NB4 (cell line): ENCODE results near the gene CHSY1.

ENCODE experiments used
- DNase-seq: peaks from one replicate; pipeline ENCODE4 v3.0.0; 2010; ENCODE audit warnings: low read depth
- H3K4me3 ChIP-seq: one replicate; pipeline ENCODE4 v1.5.1; 2011; ENCODE audit warnings: mild to moderate bottlenecking, low read depth, low read length, moderate library complexity
- MAX ChIP-seq: IDR thresholded peaks from 2 replicates; pipeline ENCODE4 v1.6.1; 2011; ENCODE audit warnings: low read depth, low read length
- MYC ChIP-seq: IDR thresholded peaks from 2 replicates; pipeline ENCODE4 v1.6.1; 2011; ENCODE audit warnings: low read depth, low read length
- POLR2A ChIP-seq: IDR thresholded peaks from 2 replicates; pipeline ENCODE4 v1.6.1; 2011; ENCODE audit warnings: mild to moderate bottlenecking; ENCODE audit not compliant: insufficient read length; ENCODE audit errors: extremely low read depth
- TF ChIP-seq, protein P1 (sequence below): IDR thresholded peaks from one replicate; pipeline ENCODE4 v1.5.1; 2012; ENCODE audit warnings: low read depth, low read length

CHSY1 gene

GRCh38 chr15:101213570-101213969 is 38.3 kb downstream of the CHSY1 start:
- TF ChIP-seq MAX (no peak), MYC (no peak), POLR2A (no peak)
- TF ChIP-seq, protein P1, sequence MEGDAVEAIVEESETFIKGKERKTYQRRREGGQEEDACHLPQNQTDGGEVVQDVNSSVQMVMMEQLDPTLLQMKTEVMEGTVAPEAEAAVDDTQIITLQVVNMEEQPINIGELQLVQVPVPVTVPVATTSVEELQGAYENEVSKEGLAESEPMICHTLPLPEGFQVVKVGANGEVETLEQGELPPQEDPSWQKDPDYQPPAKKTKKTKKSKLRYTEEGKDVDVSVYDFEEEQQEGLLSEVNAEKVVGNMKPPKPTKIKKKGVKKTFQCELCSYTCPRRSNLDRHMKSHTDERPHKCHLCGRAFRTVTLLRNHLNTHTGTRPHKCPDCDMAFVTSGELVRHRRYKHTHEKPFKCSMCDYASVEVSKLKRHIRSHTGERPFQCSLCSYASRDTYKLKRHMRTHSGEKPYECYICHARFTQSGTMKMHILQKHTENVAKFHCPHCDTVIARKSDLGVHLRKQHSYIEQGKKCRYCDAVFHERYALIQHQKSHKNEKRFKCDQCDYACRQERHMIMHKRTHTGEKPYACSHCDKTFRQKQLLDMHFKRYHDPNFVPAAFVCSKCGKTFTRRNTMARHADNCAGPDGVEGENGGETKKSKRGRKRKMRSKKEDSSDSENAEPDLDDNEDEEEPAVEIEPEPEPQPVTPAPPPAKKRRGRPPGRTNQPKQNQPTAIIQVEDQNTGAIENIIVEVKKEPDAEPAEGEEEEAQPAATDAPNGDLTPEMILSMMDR = no peak
- no peak overlapping the region for H3K4me3 ChIP-seq
- no peak for DNase-seq

GRCh38 chr15:101213147-101213546 is 38.7 kb downstream of the CHSY1 start:
- DNase-seq = no peak
- TF ChIP-seq MYC (no peak), MAX (no peak), POLR2A (no peak)
- TF ChIP-seq, protein P1 = no peak
- no peak overlapping the region for H3K4me3 ChIP-seq

DNA sequence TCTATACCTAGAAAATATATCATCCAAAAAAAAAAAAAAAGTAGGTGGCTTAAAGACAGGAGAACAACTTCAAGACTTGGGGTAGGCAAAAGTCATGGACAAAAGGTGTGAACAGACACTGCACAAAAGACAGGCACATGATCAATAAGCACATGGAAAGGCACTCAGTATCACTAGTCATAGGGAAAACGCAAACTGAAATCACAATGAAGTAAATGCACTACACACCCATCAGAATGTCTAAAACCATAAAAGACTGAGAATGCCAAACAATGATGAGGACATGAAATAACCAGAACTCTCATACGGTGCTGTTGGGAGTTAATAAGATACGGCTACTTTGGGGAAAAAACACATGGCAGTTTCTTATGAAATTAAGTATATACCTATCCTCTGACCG is 40.0 kb downstream of the CHSY1 start:
- TF ChIP-seq POLR2A (no peak), MAX (peak; percentile 54), MYC (peak; percentile 39; the same call in 1 of the 2 replicates)
- TF ChIP-seq, protein P1 = no peak
- no peak for DNase-seq
- no peak overlapping the region for H3K4me3 ChIP-seq

GRCh38 chr15:101210466-101210865 is 41.4 kb downstream of the CHSY1 start:
- TF ChIP-seq MAX (no peak), MYC (no peak), POLR2A (no peak)
- TF ChIP-seq, protein P1 = no peak
- H3K4me3 ChIP-seq = no peak overlapping the region
- peak; percentile 52 for DNase-seq

GRCh38 chr15:101210058-101210457 is 41.8 kb downstream of the CHSY1 start:
- TF ChIP-seq POLR2A (no peak), MAX (no peak), MYC (no peak)
- TF ChIP-seq, protein P1 = no peak
- no peak overlapping the region for H3K4me3 ChIP-seq
- DNase-seq = no peak

DNA sequence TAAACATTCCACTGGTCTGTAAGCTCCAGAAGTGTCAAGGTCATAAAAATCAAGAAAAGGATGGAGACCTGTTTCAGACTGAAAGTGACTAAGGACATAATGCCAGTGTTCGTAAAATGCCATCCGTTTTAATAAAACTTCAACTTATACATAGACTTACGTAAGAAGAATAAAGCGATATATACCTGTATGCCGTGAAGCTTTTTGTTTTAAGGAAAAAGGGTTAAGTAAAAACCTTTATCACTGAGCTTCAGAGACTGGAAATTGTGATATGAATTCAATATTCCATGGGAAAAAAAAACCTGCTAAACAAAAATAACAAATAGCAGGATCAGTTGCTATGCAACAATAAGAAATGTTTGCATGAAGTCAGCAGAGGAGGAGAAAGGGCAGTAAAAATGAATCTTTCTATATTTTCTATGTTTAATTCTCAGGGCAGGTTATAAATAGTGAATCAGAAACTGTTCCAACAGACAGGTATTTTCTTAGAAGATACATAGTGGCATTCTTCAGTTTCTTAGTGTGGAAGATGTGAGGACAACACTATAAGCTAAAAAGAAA is 42.5 kb downstream of the CHSY1 start:
- DNase-seq = no peak
- no peak overlapping the region for H3K4me3 ChIP-seq
- TF ChIP-seq, protein P1 = no peak
- no peak for TF ChIP-seq POLR2A
- no peak for TF ChIP-seq MAX
- no peak for TF ChIP-seq MYC
